ENCODE data around the gene LARGE1. TPM values are rescaled to one million over a fixed set of nuclear protein-coding genes. Genes with fewer than 3 reads are reported as not detected.

The LARGE1 gene
- polyA plus RNA-seq, 6 donors from 2014 or later: 3.6 to 9.5 (median 5.6) TPM

DNA sequence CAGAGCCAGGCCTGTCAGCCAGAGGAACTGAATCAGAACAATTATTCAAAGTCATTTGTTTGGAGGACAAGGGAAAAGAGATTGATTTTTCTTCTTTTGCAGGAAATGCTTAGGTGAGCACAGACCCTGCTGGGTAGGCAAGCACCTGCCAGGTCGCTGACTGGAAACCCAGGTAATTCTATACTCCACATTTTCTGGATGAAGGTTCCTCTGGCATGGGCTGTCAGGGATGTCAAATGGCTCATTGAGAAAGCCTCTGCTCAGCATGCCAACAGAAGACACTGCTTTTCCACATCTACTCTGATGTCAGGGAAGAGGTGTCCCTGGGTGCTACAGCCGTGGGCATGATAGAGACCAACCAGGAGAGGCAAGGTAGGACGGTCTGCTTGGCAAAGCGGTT, 695.4 kb downstream of the LARGE1 start:
- H3K4me3 Mint-ChIP-seq: no peak overlapping the region
- ATAC-seq (ENCODE audit: low read depth in 2 of 2): no peak
- no peak for DNase-seq
- peaks cover 0 to 5% (median 0%) of the 10 kb centered on the region in 3 donors for H3K27me3 Mint-ChIP-seq
- H3K36me3 Mint-ChIP-seq: peaks cover 9 to 22% of the 10 kb centered on the region in 2 donors
- H3K9me3 Mint-ChIP-seq: peaks cover 6 to 27% (median 14%) of the 10 kb centered on the region in 7 donors
- H3K27ac Mint-ChIP-seq: peak overlapping the region in 1 of 6 donors; percentile 74
- H3K4me1 Mint-ChIP-seq: peaks cover 7 to 27% (median 21%) of the 10 kb centered on the region in 3 donors
